Neural progenitor cell (in vitro differentiated cells): ENCODE measurements around the gene KIF26A. TPM values are rescaled to one million over a fixed set of nuclear protein-coding genes. Genes with fewer than 3 reads are reported as not detected.

Experiments used
- DNase-seq: peaks from one replicate; pipeline ENCODE4 v3.0.0-alpha.2; 2016; ENCODE audit warnings: low spot score
- H2AFZ ChIP-seq: fragments of 200-600 bp; sonication (generic); replicated peaks from 2 replicates; pipeline ENCODE4 v1.6.1; 2016; ENCODE audit warnings: antibody characterized with exemption
- H3F3A ChIP-seq: fragments of 200-600 bp; sonication (generic); 2 replicates; pipeline ENCODE4 v1.6.1; 2016; ENCODE audit warnings: antibody characterized with exemption, low read depth
- H3K27ac ChIP-seq: fragments of 200-600 bp; sonication (generic); 2 replicates; pipeline ENCODE4 v1.5.1; 2016; ENCODE audit warnings: mild to moderate bottlenecking
- H3K27me3 ChIP-seq: fragments of 200-600 bp; sonication (generic); 2 replicates; pipeline ENCODE4 v1.6.1; 2016; ENCODE audit warnings: mild to moderate bottlenecking, moderate library complexity
- H3K36me3 ChIP-seq: fragments of 200-600 bp; sonication (generic); 2 replicates; pipeline ENCODE4 v1.5.1; 2016
- H3K4me1 ChIP-seq: fragments of 200-600 bp; sonication (generic); 2 replicates; pipeline ENCODE4 v1.6.1; 2016; ENCODE audit warnings: mixed run types
- H3K4me2 ChIP-seq: fragments of 200-600 bp; sonication (generic); 2 replicates; pipeline ENCODE4 v1.6.1; 2016
- H3K4me3 ChIP-seq: fragments of 200-600 bp; sonication (generic); 2 replicates; pipeline ENCODE4 v1.5.1; 2016
- H3K79me2 ChIP-seq: fragments of 200-600 bp; sonication (generic); 2 replicates; pipeline ENCODE4 v1.6.1; 2016; ENCODE audit warnings: low read depth
- H3K9ac ChIP-seq: fragments of 200-600 bp; sonication (generic); 2 replicates; pipeline ENCODE4 v1.6.1; 2016
- H3K9me3 ChIP-seq: fragments of 200-600 bp; sonication (generic); 2 replicates; pipeline ENCODE4 v1.5.1; 2016; ENCODE audit warnings: low read depth
- H4K20me1 ChIP-seq: fragments of 200-600 bp; sonication (generic); 2 replicates; pipeline ENCODE4 v1.6.1; 2016; ENCODE audit warnings: low read depth
- H3K27ac Mint-ChIP-seq: 3 replicates; pipeline ENCODE4 v1.8.0; 2021; ENCODE audit warnings: mixed read lengths
- H3K27me3 Mint-ChIP-seq: 2 replicates; pipeline ENCODE4 v1.8.0; 2022; ENCODE audit warnings: low read depth, mild to moderate bottlenecking, inconsistent platforms, moderate library complexity, mixed read lengths; ENCODE audit not compliant: insufficient read depth
- H3K36me3 Mint-ChIP-seq: 3 replicates; pipeline ENCODE4 v1.8.0; 2021; ENCODE audit warnings: mixed read lengths
- H3K4me1 Mint-ChIP-seq: 3 replicates; pipeline ENCODE4 v1.8.0; 2021; ENCODE audit warnings: mixed read lengths
- H3K4me3 Mint-ChIP-seq: 3 replicates; pipeline ENCODE4 v1.8.0; 2021; ENCODE audit warnings: mild to moderate bottlenecking, moderate library complexity, mixed read lengths
- H3K9me3 Mint-ChIP-seq: 3 replicates; pipeline ENCODE4 v1.8.0; 2020; ENCODE audit warnings: mixed read lengths
- CTCF ChIP-seq: fragments of 200-600 bp; sonication (generic); IDR thresholded peaks from 2 replicates; pipeline ENCODE4 v1.5.1; 2017; ENCODE audit warnings: antibody characterized with exemption, mild to moderate bottlenecking
- EZH2 ChIP-seq: fragments of 200-600 bp; sonication (generic); IDR thresholded peaks from 2 replicates; pipeline ENCODE4 v1.6.1; 2017; ENCODE audit warnings: antibody characterized with exemption, mild to moderate bottlenecking, moderate library complexity
- EZH2phosphoT487 ChIP-seq: fragments of 200-600 bp; sonication (generic); IDR thresholded peaks from 2 replicates; pipeline ENCODE4 v1.6.1; 2017; ENCODE audit warnings: antibody characterized with exemption
- total RNA-seq: library from RNA; depleted of rRNA; stranded (reverse); fragments of >200 nt; gene quantifications from 2 replicates; pipeline ENCODE4 v1.2.3, GENCODE V29; 2015; ENCODE audit warnings: low replicate concordance

Gene KIF26A
- total RNA-seq, 1 donor from 2014 or later: 6.1 TPM

- Mint-ChIP-seq H3K27ac (peak overlapping the region; percentile 21), H3K9me3 (no peaks in the 10 kb centered on the region), H3K4me1 (peaks cover 3% of the 10 kb centered on the region), H3K27me3 (peaks cover 2% of the 10 kb centered on the region), H3K4me3 (no peak overlapping the region), H3K36me3 (no peaks in the 10 kb centered on the region)
- no peaks in the 10 kb centered on the region for H3K27me3 ChIP-seq
- no peak overlapping the region for H3K4me3 ChIP-seq
- DNase-seq: no peak
- H3K4me2 ChIP-seq: no peak overlapping the region
- TF ChIP-seq CTCF (no peak), EZH2phosphoT487 (no peak), EZH2 (no peak)
- no peak overlapping the region for H2AFZ ChIP-seq
- H3K36me3 ChIP-seq: no peaks in the 10 kb centered on the region
- H4K20me1 ChIP-seq: no peaks in the 10 kb centered on the region
- no peak overlapping the region for H3K9ac ChIP-seq
- H3K79me2 ChIP-seq: no peaks in the 10 kb centered on the region
- H3K9me3 ChIP-seq: no peaks in the 10 kb centered on the region
- no peaks in the 10 kb centered on the region for H3F3A ChIP-seq
- peaks cover 11% of the 10 kb centered on the region for H3K4me1 ChIP-seq
- no peak overlapping the region for H3K27ac ChIP-seq
Observed at GRCh38 chr14:104180561-104181165, 42.3 kb downstream of the KIF26A start.

GRCh38 chr14:104181761-104182530 is 43.6 kb downstream of the KIF26A start:
- Mint-ChIP-seq H3K36me3 (no peaks in the 10 kb centered on the region), H3K4me1 (peaks cover 3% of the 10 kb centered on the region), H3K27ac (peak overlapping the region; percentile 72), H3K9me3 (no peaks in the 10 kb centered on the region), H3K4me3 (no peak overlapping the region), H3K27me3 (peaks cover 2% of the 10 kb centered on the region)
- Histone ChIP-seq H3K9me3 (no peaks in the 10 kb centered on the region), H3K27ac (peak overlapping the region; percentile 74), H3K4me3 (no peak overlapping the region), H3K27me3 (no peaks in the 10 kb centered on the region), H3K36me3 (no peaks in the 10 kb centered on the region), H3K4me1 (peaks cover 11% of the 10 kb centered on the region), H3F3A (no peaks in the 10 kb centered on the region), H3K79me2 (no peaks in the 10 kb centered on the region), H4K20me1 (no peaks in the 10 kb centered on the region), H3K4me2 (no peak overlapping the region), H2AFZ (no peak overlapping the region), H3K9ac (no peak overlapping the region)
- TF ChIP-seq EZH2: no peak
- TF ChIP-seq EZH2phosphoT487: no peak
- DNase-seq: no peak

DNA sequence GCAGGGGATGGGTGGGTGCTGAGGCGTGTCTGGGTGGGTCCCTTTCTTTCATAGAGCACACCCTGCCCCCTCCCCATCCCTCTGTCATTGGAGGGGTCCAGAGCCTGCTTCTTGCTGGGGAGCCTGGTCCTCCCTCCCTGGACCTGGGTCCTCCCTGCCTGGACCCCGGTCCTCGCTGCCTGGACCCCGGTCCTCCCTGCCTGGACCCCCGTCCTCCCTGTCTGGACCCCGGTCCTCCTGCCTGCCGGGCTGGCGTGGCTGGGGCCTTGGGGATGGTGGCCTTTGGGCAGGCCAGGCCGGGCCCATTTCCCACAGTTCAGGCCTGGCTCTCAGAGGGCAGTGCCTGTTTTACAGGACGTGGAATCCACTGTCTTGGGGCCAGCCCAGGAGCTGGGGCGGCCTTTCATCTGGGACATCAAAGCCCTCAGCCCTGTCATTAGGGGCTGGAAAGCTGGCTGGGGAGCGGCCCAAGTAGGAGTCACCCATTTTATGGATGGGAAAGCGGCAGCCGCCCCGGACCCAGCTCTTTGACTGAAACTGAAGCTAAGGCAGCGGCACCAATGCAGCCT is 44.6 kb downstream of the KIF26A start:
- no peaks in the 10 kb centered on the region for H3K36me3 ChIP-seq
- H3K4me3 ChIP-seq: no peak overlapping the region
- no peak overlapping the region for H3K27ac ChIP-seq
- no peaks in the 10 kb centered on the region for H3K9me3 ChIP-seq
- H3K27me3 Mint-ChIP-seq: peaks cover 2% of the 10 kb centered on the region
- no peaks in the 10 kb centered on the region for H3K36me3 Mint-ChIP-seq
- H3K27me3 ChIP-seq: no peaks in the 10 kb centered on the region
- H3K79me2 ChIP-seq: no peaks in the 10 kb centered on the region
- H3K4me1 Mint-ChIP-seq: peaks cover 3% of the 10 kb centered on the region
- H3K4me3 Mint-ChIP-seq: no peak overlapping the region
- no peaks in the 10 kb centered on the region for H3K9me3 Mint-ChIP-seq
- TF ChIP-seq EZH2 (no peak), EZH2phosphoT487 (no peak), CTCF (no peak)
- no peak overlapping the region for H3K9ac ChIP-seq
- peaks cover 11% of the 10 kb centered on the region for H3K4me1 ChIP-seq
- no peak overlapping the region for H3K4me2 ChIP-seq
- H4K20me1 ChIP-seq: no peaks in the 10 kb centered on the region
- no peak overlapping the region for H3K27ac Mint-ChIP-seq
- H3F3A ChIP-seq: no peaks in the 10 kb centered on the region
- no peak for DNase-seq
- no peak overlapping the region for H2AFZ ChIP-seq
